Bronchial epithelial cell (primary cell): ENCODE data around the gene NOSIP. TPM values are rescaled to one million over a fixed set of nuclear protein-coding genes. Genes with fewer than 3 reads are reported as not detected.

Source experiments
- DNase-seq: peaks from one replicate; pipeline ENCODE4 v3.0.0-alpha.2; 2010; ENCODE audit warnings: low read depth
- FAIRE-seq: peaks from 2 replicates; lab custom pipeline; 2011; peaks lifted over from hg19 to GRCh38; lab: Jason Lieb, UNC
- H3K27me3 ChIP-seq: 2 replicates; pipeline ENCODE4 v1.5.1; 2011; ENCODE audit warnings: low read length; ENCODE audit not compliant: control insufficient read depth, insufficient read depth
- H3K36me3 ChIP-seq: 2 replicates; pipeline ENCODE4 v1.5.1; 2011; ENCODE audit warnings: low read length; ENCODE audit not compliant: control insufficient read depth, insufficient read depth
- H3K4me3 ChIP-seq: 2 replicates; pipeline ENCODE4 v1.5.1; 2011; ENCODE audit warnings: mild to moderate bottlenecking, low read depth, low read length, control low read depth
- total RNA-seq: library from RNA; depleted of rRNA; stranded (reverse); fragments of >200 nt; gene quantifications from 2 replicates; pipeline ENCODE4 v1.2.1, GENCODE V29; 2014
- TF ChIP-seq, protein P1 (sequence below): IDR thresholded peaks from 2 replicates; pipeline ENCODE4 v1.5.1; 2011; ENCODE audit warnings: mild to moderate bottlenecking, moderate library complexity, low read length, control low read depth, inconsistent platforms; ENCODE audit not compliant: insufficient read depth, severe bottlenecking

The NOSIP gene
- total RNA-seq, 1 donor from 2014 or later, result 71.1 TPM

DNA sequence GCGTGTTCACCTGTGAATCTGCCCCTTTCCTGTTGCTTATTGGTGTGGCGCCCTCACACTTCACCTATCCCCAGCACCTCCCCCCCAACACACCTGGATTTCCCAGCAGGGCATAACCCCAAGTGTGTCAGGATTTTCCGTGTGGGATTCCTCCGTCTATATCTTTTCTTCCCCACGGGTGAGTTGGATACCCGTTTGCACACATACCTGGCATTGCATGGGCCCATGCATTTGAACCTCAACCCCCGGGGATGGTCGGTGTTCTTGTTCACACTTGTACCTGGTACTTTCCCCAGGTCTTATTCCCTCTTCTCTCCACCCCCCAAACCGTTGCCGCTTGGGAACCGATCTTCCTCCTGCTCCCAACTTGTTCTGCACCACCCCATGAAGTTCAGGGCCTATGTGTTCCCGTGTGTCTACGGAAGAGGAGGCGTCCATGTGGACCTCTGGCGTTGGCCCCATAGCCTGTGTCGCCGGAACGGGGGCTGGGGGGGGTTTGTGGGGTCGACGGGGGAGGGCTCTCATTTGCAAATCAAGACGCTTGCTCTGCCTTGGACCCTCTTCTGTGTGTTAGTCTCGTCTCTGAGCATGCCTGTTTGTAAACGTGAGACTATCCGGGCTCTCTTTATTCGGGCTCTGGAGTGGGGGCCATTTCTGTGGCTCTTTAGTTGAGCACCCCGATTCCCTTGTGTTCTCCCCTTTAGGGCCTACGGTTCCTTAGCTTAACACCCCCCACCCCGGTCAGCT is 12.3 kb upstream of the NOSIP start:
- FAIRE-seq (no peak), DNase-seq (peak; percentile 71)
- Histone ChIP-seq H3K4me3 (peak overlapping the region; percentile 45), H3K36me3 (peaks cover 15% of the 10 kb centered on the region), H3K27me3 (no peaks in the 10 kb centered on the region)
- TF ChIP-seq, protein P1, sequence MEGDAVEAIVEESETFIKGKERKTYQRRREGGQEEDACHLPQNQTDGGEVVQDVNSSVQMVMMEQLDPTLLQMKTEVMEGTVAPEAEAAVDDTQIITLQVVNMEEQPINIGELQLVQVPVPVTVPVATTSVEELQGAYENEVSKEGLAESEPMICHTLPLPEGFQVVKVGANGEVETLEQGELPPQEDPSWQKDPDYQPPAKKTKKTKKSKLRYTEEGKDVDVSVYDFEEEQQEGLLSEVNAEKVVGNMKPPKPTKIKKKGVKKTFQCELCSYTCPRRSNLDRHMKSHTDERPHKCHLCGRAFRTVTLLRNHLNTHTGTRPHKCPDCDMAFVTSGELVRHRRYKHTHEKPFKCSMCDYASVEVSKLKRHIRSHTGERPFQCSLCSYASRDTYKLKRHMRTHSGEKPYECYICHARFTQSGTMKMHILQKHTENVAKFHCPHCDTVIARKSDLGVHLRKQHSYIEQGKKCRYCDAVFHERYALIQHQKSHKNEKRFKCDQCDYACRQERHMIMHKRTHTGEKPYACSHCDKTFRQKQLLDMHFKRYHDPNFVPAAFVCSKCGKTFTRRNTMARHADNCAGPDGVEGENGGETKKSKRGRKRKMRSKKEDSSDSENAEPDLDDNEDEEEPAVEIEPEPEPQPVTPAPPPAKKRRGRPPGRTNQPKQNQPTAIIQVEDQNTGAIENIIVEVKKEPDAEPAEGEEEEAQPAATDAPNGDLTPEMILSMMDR, result no peak

DNA sequence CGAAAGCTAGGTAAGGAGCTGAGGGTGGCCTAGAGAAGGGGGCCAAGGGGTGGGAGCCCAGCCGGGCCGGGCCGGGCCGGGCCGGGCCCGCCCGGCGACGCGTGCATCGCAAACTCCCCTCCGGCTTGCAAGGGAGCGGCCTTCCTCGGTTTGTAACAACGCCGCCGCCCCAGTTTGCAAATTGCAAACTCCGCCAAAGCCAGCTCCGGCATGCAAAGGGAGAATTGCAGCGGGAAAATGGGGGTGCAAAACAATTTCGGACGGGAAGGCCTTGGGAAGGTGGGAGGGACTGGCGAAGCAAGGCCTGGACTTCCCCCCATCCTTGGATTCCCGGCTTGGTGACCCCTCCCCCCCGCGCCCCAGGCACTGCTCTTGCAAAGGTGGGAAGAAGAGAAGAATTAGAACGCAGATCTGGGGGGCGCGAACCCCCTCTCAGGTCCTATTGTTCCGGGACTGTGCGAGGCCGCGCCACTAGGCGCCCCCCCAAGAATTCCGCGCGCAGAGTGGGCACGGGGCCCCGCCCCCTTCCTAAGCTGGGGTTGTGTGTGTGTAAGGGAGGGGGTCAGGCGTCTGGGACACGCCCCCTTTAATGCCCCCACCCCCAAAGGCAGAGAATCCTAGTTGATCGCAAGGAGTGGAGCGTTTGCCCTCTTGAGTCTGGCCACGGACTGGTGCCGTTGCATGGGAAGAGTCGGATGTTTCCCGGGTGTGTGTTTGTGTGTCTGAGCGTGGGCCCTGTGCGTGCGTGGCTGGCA is 11.6 kb upstream of the NOSIP start:
- peak overlapping the region; percentile 45 for H3K4me3 ChIP-seq
- FAIRE-seq (peak; percentile 28), DNase-seq (peak; percentile 31)
- peaks cover 14% of the 10 kb centered on the region for H3K36me3 ChIP-seq
- TF ChIP-seq, protein P1, result no peak
- H3K27me3 ChIP-seq, result no peaks in the 10 kb centered on the region

DNA sequence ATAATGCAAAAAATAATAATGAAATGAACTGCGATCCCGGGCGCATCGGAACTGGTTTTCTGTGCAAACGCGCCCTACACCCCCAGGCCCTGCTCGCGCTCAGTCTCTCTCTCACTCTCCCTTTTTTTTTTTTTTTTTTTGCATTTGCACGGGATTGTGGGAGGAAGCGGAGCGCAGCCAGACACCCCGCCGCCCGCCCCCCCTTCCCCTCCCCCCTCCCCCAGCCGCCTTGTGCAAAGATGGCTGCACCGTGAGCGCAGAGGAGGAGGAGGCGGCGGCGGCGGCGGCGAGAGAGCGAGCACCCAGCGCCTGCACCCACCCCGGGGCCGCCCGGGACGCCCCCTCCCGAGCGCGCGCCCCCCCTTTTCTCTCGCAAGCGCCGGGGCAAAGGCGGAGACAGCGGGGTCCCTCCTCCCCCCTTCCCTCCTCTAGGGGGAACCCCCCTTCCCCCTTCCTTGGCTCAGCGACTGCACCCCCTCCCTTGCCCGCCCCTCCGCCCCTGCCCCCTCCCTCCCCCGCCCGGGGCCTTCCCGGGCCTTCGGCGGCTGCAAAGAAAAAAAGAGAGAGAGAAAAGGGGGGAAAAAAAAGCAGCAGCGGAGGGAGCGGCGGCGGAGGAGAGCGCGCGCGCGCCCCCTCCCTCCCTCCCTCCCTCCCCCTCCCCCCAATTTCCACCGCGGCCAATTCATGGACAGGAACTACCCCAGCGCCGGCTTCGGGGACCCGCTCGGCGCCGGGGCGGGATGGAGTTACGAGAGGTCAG is 10.8 kb upstream of the NOSIP start, which contains the start of gene PRR12:
Gene PRR12, plus strand, starts transcription at position 212 of the 760 bp plus-strand sequence. Its CDS starts 473 bp downstream, at position 685.
- Histone ChIP-seq H3K36me3 (peaks cover 14% of the 10 kb centered on the region), H3K4me3 (peak within 1 kb of the TSS; percentile 45), H3K27me3 (no peaks in the 10 kb centered on the region)
- TF ChIP-seq, protein P1, result no peak
- no peak for FAIRE-seq
- DNase-seq, result peak; percentile 59

DNA sequence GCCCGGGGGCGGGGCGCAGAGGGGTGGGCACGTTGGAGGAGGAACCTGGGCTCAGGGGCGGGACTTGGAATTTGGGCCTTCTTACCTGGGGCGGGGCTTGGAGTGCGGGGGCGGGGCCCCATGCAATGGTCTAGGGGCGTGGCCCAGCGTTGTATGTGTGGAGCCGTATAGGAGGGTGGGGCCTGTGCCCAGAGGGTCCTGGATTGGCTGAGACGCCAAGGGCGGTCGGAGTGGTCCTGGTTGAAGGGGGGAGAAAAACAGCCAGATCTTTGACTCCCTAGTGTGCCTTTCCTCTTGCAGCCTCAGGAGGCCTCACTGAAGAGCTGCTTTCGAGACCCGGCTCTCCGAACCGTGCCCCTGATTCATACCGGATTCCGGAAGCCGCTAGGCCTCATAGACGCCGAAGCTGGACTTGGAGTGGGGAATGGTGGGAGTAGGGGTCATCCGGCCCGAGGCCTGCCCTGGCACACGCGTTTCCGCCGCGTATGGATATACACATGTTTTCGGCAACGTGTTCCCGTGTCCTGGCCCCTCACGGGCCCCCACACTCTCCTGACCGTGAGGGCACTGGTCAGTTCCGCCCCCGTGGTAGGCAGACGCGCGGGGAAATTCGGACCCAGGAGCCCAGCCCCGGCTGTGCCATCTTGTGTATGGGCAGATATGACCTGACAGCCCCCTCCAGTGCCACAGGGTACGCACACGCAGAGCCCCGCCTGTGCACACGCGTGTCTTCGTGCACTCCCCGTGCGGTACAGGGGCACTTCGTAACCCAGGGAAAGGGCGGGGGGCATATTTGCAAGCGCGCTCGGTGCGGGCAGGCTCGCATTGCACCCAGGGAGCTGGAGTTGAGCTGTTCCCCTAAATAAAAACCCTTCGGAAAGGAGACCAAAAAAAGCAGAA is 10.0 kb upstream of the NOSIP start:
- FAIRE-seq (no peak), DNase-seq (peak; percentile 92)
- Histone ChIP-seq H3K36me3 (peaks cover 10% of the 10 kb centered on the region), H3K4me3 (peak overlapping the region; percentile 45), H3K27me3 (no peaks in the 10 kb centered on the region)
- TF ChIP-seq, protein P1, result peak; percentile 5

DNA sequence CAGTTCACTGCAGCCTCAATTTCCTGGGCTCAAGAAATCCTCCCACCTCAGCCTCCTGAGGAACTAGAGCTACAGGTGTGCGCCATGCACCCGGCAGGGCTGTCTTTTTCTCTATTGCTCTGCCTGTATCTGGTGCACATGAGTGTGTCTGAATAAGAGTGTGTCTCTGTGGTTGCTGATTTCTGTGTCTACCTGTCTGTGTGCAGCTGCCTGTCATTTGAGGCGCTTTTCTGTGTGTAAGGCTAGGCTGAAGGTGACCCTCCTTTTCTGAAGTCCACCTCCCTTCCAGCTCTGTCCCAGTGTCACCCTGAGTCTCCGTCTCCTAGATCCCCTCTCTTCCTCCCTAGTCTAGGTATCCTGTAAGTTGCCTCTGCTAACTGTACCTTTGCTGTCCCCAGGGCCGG is 9.1 kb upstream of the NOSIP start:
- FAIRE-seq (no peak), DNase-seq (no peak)
- Histone ChIP-seq H3K4me3 (no peak overlapping the region), H3K36me3 (peaks cover 6% of the 10 kb centered on the region), H3K27me3 (no peaks in the 10 kb centered on the region)
- TF ChIP-seq, protein P1, result no peak
